ENCODE data around the gene EIF2S2. TPM values are rescaled to one million over a fixed set of nuclear protein-coding genes. Genes with fewer than 3 reads are reported as not detected.

Gene EIF2S2
- total RNA-seq, 1 donor from 2014 or later, result 49.0 TPM

DNA sequence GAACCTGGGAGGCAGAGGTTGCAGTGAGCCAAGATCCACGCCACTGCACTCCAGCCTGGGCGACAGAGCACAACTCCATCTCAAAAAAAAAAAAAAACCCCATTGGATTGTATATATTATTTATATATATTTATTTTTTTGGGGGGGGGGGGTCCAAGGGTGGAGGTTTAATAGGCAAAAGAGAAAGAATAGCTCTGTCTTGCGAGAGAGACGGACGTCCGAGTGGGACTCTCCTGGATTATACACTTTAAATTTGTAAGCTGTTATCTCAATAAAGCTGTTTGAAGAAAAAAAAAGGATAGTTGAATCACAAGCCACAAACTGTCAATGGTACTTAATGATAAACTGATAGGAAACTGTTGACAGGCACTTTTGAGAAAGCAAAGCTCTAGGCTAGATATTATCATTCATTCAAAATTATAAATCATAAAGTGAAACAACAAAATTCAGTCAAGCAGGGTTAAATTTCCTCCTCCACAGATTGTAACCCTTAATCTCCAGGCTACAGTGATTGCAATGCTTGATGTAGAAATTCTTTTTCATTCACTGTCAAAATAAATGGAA is 20.3 kb downstream of the EIF2S2 start:
- Mint-ChIP-seq H3K27ac (ENCODE audit: unreplicated experiment) (no peak overlapping the region), H3K36me3 (ENCODE audit: unreplicated experiment) (no peaks in the 10 kb centered on the region), H3K9me3 (ENCODE audit: unreplicated experiment) (peaks cover 4% of the 10 kb centered on the region)

DNA sequence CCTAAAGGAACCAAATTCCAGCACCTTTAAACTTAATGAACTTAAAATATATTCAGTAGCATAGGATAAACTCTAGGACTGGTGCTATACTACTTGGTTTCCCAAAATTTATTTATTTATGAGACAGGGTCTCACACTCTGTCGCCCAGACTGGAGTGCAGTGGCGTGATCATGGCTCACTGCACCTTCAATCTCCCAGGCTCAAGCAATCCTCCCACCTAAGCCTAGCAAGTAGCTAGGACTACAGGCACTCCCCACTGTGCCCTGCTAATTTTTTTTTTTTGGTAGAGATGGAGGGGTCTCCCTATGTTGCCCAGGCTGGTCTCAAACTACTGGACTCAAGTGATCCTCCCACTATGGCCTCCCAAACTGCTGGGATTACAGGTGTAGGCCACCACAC is 21.4 kb downstream of the EIF2S2 start:
- Mint-ChIP-seq H3K9me3 (ENCODE audit: unreplicated experiment) (peaks cover 4% of the 10 kb centered on the region), H3K27me3 (ENCODE audit: unreplicated experiment) (peaks cover 4% of the 10 kb centered on the region), H3K4me1 (ENCODE audit: low read depth, unreplicated experiment) (no peaks in the 10 kb centered on the region), H3K27ac (ENCODE audit: unreplicated experiment) (no peak overlapping the region), H3K36me3 (ENCODE audit: unreplicated experiment) (peaks cover 2% of the 10 kb centered on the region), H3K4me3 (ENCODE audit: unreplicated experiment) (no peak overlapping the region)
- DNase-seq, result no peak
- no peak for TF ChIP-seq CTCF (IDR thresholded peaks at IDR 0.05; ENCODE audit: partially characterized antibody, unreplicated experiment)

More for the DNA sequence above, 20.3 kb downstream of the EIF2S2 start:
- peaks cover 2% of the 10 kb centered on the region for H3K27me3 Mint-ChIP-seq (ENCODE audit: unreplicated experiment)
- DNase-seq, result no peak
- no peak for TF ChIP-seq CTCF (IDR thresholded peaks at IDR 0.05; ENCODE audit: partially characterized antibody, unreplicated experiment)
- H3K4me3 Mint-ChIP-seq (ENCODE audit: unreplicated experiment), result no peak overlapping the region
- H3K4me1 Mint-ChIP-seq (ENCODE audit: low read depth, unreplicated experiment), result no peaks in the 10 kb centered on the region

GRCh38 chr20:34089655-34090345 is 22.2 kb downstream of the EIF2S2 start:
- no peaks in the 10 kb centered on the region for H3K4me1 Mint-ChIP-seq (ENCODE audit: low read depth, unreplicated experiment)
- peak overlapping the region; percentile 73 for H3K27ac Mint-ChIP-seq (ENCODE audit: unreplicated experiment)
- peaks cover 9% of the 10 kb centered on the region for H3K36me3 Mint-ChIP-seq (ENCODE audit: unreplicated experiment)
- no peak overlapping the region for H3K4me3 Mint-ChIP-seq (ENCODE audit: unreplicated experiment)
- peaks cover 6% of the 10 kb centered on the region for H3K9me3 Mint-ChIP-seq (ENCODE audit: unreplicated experiment)
- peaks cover 8% of the 10 kb centered on the region for H3K27me3 Mint-ChIP-seq (ENCODE audit: unreplicated experiment)
- no peak for DNase-seq
- TF ChIP-seq CTCF (IDR thresholded peaks at IDR 0.05; ENCODE audit: partially characterized antibody, unreplicated experiment), result no peak

- no peak overlapping the region for H3K27ac Mint-ChIP-seq (ENCODE audit: unreplicated experiment)
- DNase-seq, result no peak
- H3K4me3 Mint-ChIP-seq (ENCODE audit: unreplicated experiment), result no peak overlapping the region
- peaks cover 10% of the 10 kb centered on the region for H3K36me3 Mint-ChIP-seq (ENCODE audit: unreplicated experiment)
- H3K9me3 Mint-ChIP-seq (ENCODE audit: unreplicated experiment), result peaks cover 9% of the 10 kb centered on the region
- TF ChIP-seq CTCF (IDR thresholded peaks at IDR 0.05; ENCODE audit: partially characterized antibody, unreplicated experiment), result no peak
- peaks cover 12% of the 10 kb centered on the region for H3K27me3 Mint-ChIP-seq (ENCODE audit: unreplicated experiment)
- H3K4me1 Mint-ChIP-seq (ENCODE audit: low read depth, unreplicated experiment), result peaks cover 5% of the 10 kb centered on the region
Observed at GRCh38 chr20:34089175-34089479, 22.9 kb downstream of the EIF2S2 start.
